ENCODE measurements around the gene LRRC58. TPM values are rescaled to one million over a fixed set of nuclear protein-coding genes. Genes with fewer than 3 reads are reported as not detected.

LRRC58 gene
- total and polyA plus RNA-seq, 12 donors = 2.9 to 12.1 (median 8.6) TPM

- DNase-seq (no peak), ATAC-seq (no peak)
- peaks cover 0 to 3% (median 0%) of the 10 kb centered on the region in 11 donors for H3K9me3 ChIP-seq
- H3K36me3 ChIP-seq = no peaks in the 10 kb centered on the region
- peaks cover 0 to 37% (median 17%) of the 10 kb centered on the region in 7 donors for H3K27me3 ChIP-seq
- H3K27ac ChIP-seq = no peak overlapping the region
- 39 to 42% methylated on average over 15 of the region's 15 CpGs for WGBS, 2 donors
- TF ChIP-seq CTCF (IDR thresholded peaks at IDR 0.05) = no peak
- H3K4me3 ChIP-seq = peak overlapping the region in 9 of 10 donors; percentile 29 to 61 (median 49)
- intact Hi-C loops (cut with DNase I) = no loop called here
- H3K4me1 ChIP-seq = peaks cover 0 to 9% (median 3%) of the 10 kb centered on the region in 9 donors
Observed at GRCh38 chr3:120285508-120285841, 63.7 kb downstream of the LRRC58 start.

- peak within 1 kb of the TSS; percentile 18 to 61 (median 48) for H3K4me3 ChIP-seq
- 4 to 5% methylated on average over 61 to 72 of the region's 72 CpGs for WGBS, 2 donors
- TF ChIP-seq CTCF (IDR thresholded peaks at IDR 0.05) = no peak
- peaks cover 0 to 9% (median 3%) of the 10 kb centered on the region in 9 donors for H3K4me1 ChIP-seq
- no peaks in the 10 kb centered on the region for H3K9me3 ChIP-seq
- intact Hi-C loops (cut with DNase I) = no loop called here
- no peaks in the 10 kb centered on the region for H3K36me3 ChIP-seq
- no peak within 1 kb of the TSS for H3K27ac ChIP-seq
- H3K27me3 ChIP-seq = peaks cover 0 to 37% (median 17%) of the 10 kb centered on the region in 7 donors
- DNase-seq = no peak
- peak in 6 of 8 donors; percentile 14 to 80 (median 54) for ATAC-seq
Observed at GRCh38 chr3:120284747-120285507, 64.2 kb downstream of the LRRC58 start, which contains the start of gene GPR156. Gene GPR156 (minus strand): TSS chr3:120285222. CDS start chr3:120244098, 41,124 bp downstream.

GRCh38 chr3:120281261-120281660 lies 67.9 kb downstream of the LRRC58 start:
- Histone ChIP-seq H3K27ac (no peak overlapping the region), H3K4me1 (peaks cover 0 to 9% (median 3%) of the 10 kb centered on the region in 9 donors), H3K27me3 (peaks cover 0 to 28% (median 16%) of the 10 kb centered on the region in 7 donors), H3K4me3 (no peak overlapping the region), H3K36me3 (no peaks in the 10 kb centered on the region), H3K9me3 (no peaks in the 10 kb centered on the region)
- DNase-seq = no peak
- 91% methylated on average over 3 of the region's 3 CpGs for WGBS, 2 donors
- no peak for ATAC-seq
- TF ChIP-seq CTCF (IDR thresholded peaks at IDR 0.05) = no peak
- intact Hi-C loops (cut with DNase I) = no loop called here

GRCh38 chr3:120280566-120280965 lies 68.6 kb downstream of the LRRC58 start:
- H3K9me3 ChIP-seq = no peaks in the 10 kb centered on the region
- 86 to 91% methylated on average over 3 of the region's 3 CpGs for WGBS, 2 donors
- intact Hi-C loops (cut with DNase I) = no loop called here
- H3K27me3 ChIP-seq = peaks cover 0 to 21% (median 12%) of the 10 kb centered on the region in 7 donors
- peaks cover 0 to 8% (median 3%) of the 10 kb centered on the region in 9 donors for H3K4me1 ChIP-seq
- TF ChIP-seq CTCF (IDR thresholded peaks at IDR 0.05) = no peak
- DNase-seq = no peak
- ATAC-seq = no peak
- no peaks in the 10 kb centered on the region for H3K36me3 ChIP-seq
- no peak overlapping the region for H3K4me3 ChIP-seq
- no peak overlapping the region for H3K27ac ChIP-seq

Data from heart right ventricle (tissue), 16 donors.